ENCODE data around the gene CHRNA3.

Gene CHRNA3

GRCh38 chr15:78634210-78635145 lies 13.7 kb upstream of the CHRNA3 start:
- no peak overlapping the region for H2AFZ ChIP-seq (ENCODE audit: low read depth, low read length, severe bottlenecking)
- no peaks in the 10 kb centered on the region for H3F3A ChIP-seq (ENCODE audit: insufficient read depth)
- no peaks in the 10 kb centered on the region for H3K9me2 ChIP-seq (replicated peaks; ENCODE audit: insufficient read depth, low read length)
- H4K20me1 ChIP-seq (ENCODE audit: low read depth, low read length), result no peaks in the 10 kb centered on the region
- H3K4me2 ChIP-seq (ENCODE audit: low read depth, low read length, poor library complexity, severe bottlenecking), result no peak overlapping the region
- H3K27me3 ChIP-seq (ENCODE audit: low read length), result no peaks in the 10 kb centered on the region
- TF ChIP-seq CTCF (IDR thresholded peaks at IDR 0.05; ENCODE audit: insufficient read depth, low read length, poor library complexity, severe bottlenecking), result no peak
- no peak for TF ChIP-seq EZH2phosphoT487 (conservative IDR thresholded peaks at IDR 0.05; ENCODE audit: low read length)
- H3K4me3 ChIP-seq (ENCODE audit: insufficient read depth, low read length, poor library complexity, severe bottlenecking), result no peak overlapping the region
- H3K9me3 ChIP-seq (ENCODE audit: insufficient read depth, low read length), result no peaks in the 10 kb centered on the region; the same call in 1 of the 2 replicates
- no peaks in the 10 kb centered on the region for H3K79me2 ChIP-seq (ENCODE audit: insufficient read depth, low read length)
- H3K9ac ChIP-seq (ENCODE audit: low read length), result no peak overlapping the region
- H3K36me3 ChIP-seq (ENCODE audit: low read length), result no peaks in the 10 kb centered on the region
- no peak overlapping the region for H3K27ac ChIP-seq (ENCODE audit: low read depth, low read length)

- no peak overlapping the region for H3K27ac ChIP-seq (ENCODE audit: low read depth, low read length)
- H3K9ac ChIP-seq (ENCODE audit: low read length), result no peak overlapping the region
- H4K20me1 ChIP-seq (ENCODE audit: low read depth, low read length), result no peaks in the 10 kb centered on the region
- no peaks in the 10 kb centered on the region for H3K27me3 ChIP-seq (ENCODE audit: low read length)
- no peaks in the 10 kb centered on the region; the same call in 1 of the 2 replicates for H3K9me3 ChIP-seq (ENCODE audit: insufficient read depth, low read length)
- H2AFZ ChIP-seq (ENCODE audit: low read depth, low read length, severe bottlenecking), result no peak overlapping the region
- no peaks in the 10 kb centered on the region for H3F3A ChIP-seq (ENCODE audit: insufficient read depth)
- H3K4me2 ChIP-seq (ENCODE audit: low read depth, low read length, poor library complexity, severe bottlenecking), result no peak overlapping the region
- H3K79me2 ChIP-seq (ENCODE audit: insufficient read depth, low read length), result no peaks in the 10 kb centered on the region
- TF ChIP-seq EZH2phosphoT487 (conservative IDR thresholded peaks at IDR 0.05; ENCODE audit: low read length) (no peak), CTCF (IDR thresholded peaks at IDR 0.05; ENCODE audit: insufficient read depth, low read length, poor library complexity, severe bottlenecking) (no peak)
- no peak overlapping the region for H3K4me3 ChIP-seq (ENCODE audit: insufficient read depth, low read length, poor library complexity, severe bottlenecking)
- H3K9me2 ChIP-seq (replicated peaks; ENCODE audit: insufficient read depth, low read length), result no peaks in the 10 kb centered on the region
- H3K36me3 ChIP-seq (ENCODE audit: low read length), result no peaks in the 10 kb centered on the region
These were observed 12.6 kb upstream of the CHRNA3 start for GRCh38 chr15:78633348-78633747.

GRCh38 chr15:78630886-78631633 lies 10.3 kb upstream of the CHRNA3 start:
- Histone ChIP-seq H3K36me3 (ENCODE audit: low read length) (no peaks in the 10 kb centered on the region), H3K9ac (ENCODE audit: low read length) (no peak overlapping the region), H3K79me2 (ENCODE audit: insufficient read depth, low read length) (no peaks in the 10 kb centered on the region), H3K9me2 (replicated peaks; ENCODE audit: insufficient read depth, low read length) (no peaks in the 10 kb centered on the region), H4K20me1 (ENCODE audit: low read depth, low read length) (no peaks in the 10 kb centered on the region), H3K4me2 (ENCODE audit: low read depth, low read length, poor library complexity, severe bottlenecking) (no peak overlapping the region), H3K27me3 (ENCODE audit: low read length) (no peaks in the 10 kb centered on the region), H3K4me3 (ENCODE audit: insufficient read depth, low read length, poor library complexity, severe bottlenecking) (no peak overlapping the region), H3K9me3 (ENCODE audit: insufficient read depth, low read length) (no peaks in the 10 kb centered on the region; the same call in 1 of the 2 replicates), H3F3A (ENCODE audit: insufficient read depth) (no peaks in the 10 kb centered on the region), H2AFZ (ENCODE audit: low read depth, low read length, severe bottlenecking) (no peak overlapping the region), H3K27ac (ENCODE audit: low read depth, low read length) (no peak overlapping the region)
- TF ChIP-seq CTCF (IDR thresholded peaks at IDR 0.05; ENCODE audit: insufficient read depth, low read length, poor library complexity, severe bottlenecking) (no peak), EZH2phosphoT487 (conservative IDR thresholded peaks at IDR 0.05; ENCODE audit: low read length) (no peak)
